GM19328 (cell line): ENCODE results near the gene PCDH12.

ENCODE experiments used
- ATAC-seq: cut with Tn5 transposase; IDR thresholded peaks from one replicate; pipeline ENCODE4 v1.9.1; 2021; ENCODE audit warnings: mild to moderate bottlenecking, moderate library complexity; ENCODE audit not compliant: unreplicated experiment

Gene PCDH12

GRCh38 chr5:141958113-141958512, at the start of gene PCDH12:
Gene PCDH12, minus strand, starts transcription at chr5:141958202. Its CDS starts 351 bp downstream, at chr5:141957851.
- no peak for ATAC-seq

- no peak for ATAC-seq
Observed at GRCh38 chr5:142007237-142007544, 49.2 kb upstream of the PCDH12 start.

- no peak for ATAC-seq
Observed at GRCh38 chr5:142006363-142007236, 48.6 kb upstream of the PCDH12 start.

GRCh38 chr5:142003266-142003800, 45.3 kb upstream of the PCDH12 start:
- no peak for ATAC-seq

GRCh38 chr5:142000704-142001484, 42.9 kb upstream of the PCDH12 start:
- no peak for ATAC-seq

- no peak for ATAC-seq
Observed at GRCh38 chr5:142000173-142000572, 42.2 kb upstream of the PCDH12 start.

GRCh38 chr5:141997358-141997960, 39.5 kb upstream of the PCDH12 start:
- ATAC-seq, result no peak

GRCh38 chr5:141995656-141996055, 37.7 kb upstream of the PCDH12 start:
- ATAC-seq, result no peak

GRCh38 chr5:141994511-141995136, 36.6 kb upstream of the PCDH12 start:
- ATAC-seq, result no peak

- ATAC-seq, result peak; percentile 73
Observed at GRCh38 chr5:141992349-141992963, 34.5 kb upstream of the PCDH12 start.

- ATAC-seq, result no peak
Observed at GRCh38 chr5:141989720-141990119, 31.7 kb upstream of the PCDH12 start.

- ATAC-seq, result no peak
Observed at GRCh38 chr5:141986072-141986471, 28.1 kb upstream of the PCDH12 start.

GRCh38 chr5:141982626-141983025, 24.6 kb upstream of the PCDH12 start:
- no peak for ATAC-seq

GRCh38 chr5:141978389-141978788, 20.4 kb upstream of the PCDH12 start:
- no peak for ATAC-seq

GRCh38 chr5:141976176-141976575, 18.2 kb upstream of the PCDH12 start:
- no peak for ATAC-seq

GRCh38 chr5:141973871-141974595, 16.0 kb upstream of the PCDH12 start:
- no peak for ATAC-seq

- ATAC-seq, result peak; percentile 52
Observed at GRCh38 chr5:141969783-141970771, 12.1 kb upstream of the PCDH12 start.

GRCh38 chr5:141968914-141969608, 11.1 kb upstream of the PCDH12 start, which contains the start of gene RNF14:
Gene RNF14, plus strand, starts transcription at chr5:141969105. Its CDS starts 4,484 bp downstream, at chr5:141973589.
- ATAC-seq, result peak; percentile 94
